GM12891 (cell line): ENCODE measurements around the gene TAGAP.

ENCODE experiments used
- DNase-seq: peaks from one replicate; pipeline ENCODE4 v3.0.0; 2011; ENCODE audit warnings: low spot score; ENCODE audit not compliant: insufficient read length
- FAIRE-seq: peaks from 2 replicates; lab custom pipeline; 2011; peaks lifted over from hg19 to GRCh38; lab: Jason Lieb, UNC
- PAX5 ChIP-seq: IDR thresholded peaks from 2 replicates; pipeline ENCODE4 v1.6.1; 2011; ENCODE audit warnings: low read length, moderate library complexity, mild to moderate bottlenecking; ENCODE audit not compliant: insufficient read depth, severe bottlenecking
- POLR2A ChIP-seq: IDR thresholded peaks from 2 replicates; pipeline ENCODE4 v1.6.1; 2011; ENCODE audit warnings: low read depth, low read length, control low read depth
- POLR2AphosphoS5 ChIP-seq: IDR thresholded peaks from 2 replicates; pipeline ENCODE4 v1.6.1; 2011; ENCODE audit warnings: low read depth, low read length, control low read depth
- POU2F2 ChIP-seq: IDR thresholded peaks from 2 replicates; pipeline ENCODE4 v1.6.1; 2011; ENCODE audit warnings: low read depth, mild to moderate bottlenecking, control low read depth, low read length, moderate library complexity
- SPI1 ChIP-seq: IDR thresholded peaks from 2 replicates; pipeline ENCODE4 v1.6.1; 2011; ENCODE audit warnings: low read depth, low read length, control low read depth
- TAF1 ChIP-seq: IDR thresholded peaks from 2 replicates; pipeline ENCODE4 v1.6.1; 2011; ENCODE audit warnings: low read depth, low read length, control low read depth

Gene TAGAP

DNA sequence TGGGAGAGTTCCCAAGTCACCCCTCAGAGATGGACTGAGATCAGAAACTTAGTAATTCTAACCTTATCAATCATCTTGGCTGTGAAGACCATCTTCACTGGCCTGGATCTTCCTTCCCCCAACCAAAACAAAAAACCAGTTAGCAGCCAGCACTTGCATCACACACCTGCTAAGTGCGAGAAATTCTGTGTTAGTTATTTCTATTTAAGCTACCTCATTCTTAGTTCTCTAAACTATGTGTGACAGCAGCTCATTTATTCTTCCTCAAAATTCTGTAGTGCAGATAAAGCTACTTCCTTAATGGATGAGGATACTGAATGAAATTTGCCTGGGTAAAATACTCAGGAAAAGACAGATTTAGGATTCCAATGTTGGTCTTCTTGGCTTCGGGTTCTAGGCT is 18.2 kb upstream of the TAGAP start:
- no peak for TF ChIP-seq TAF1
- no peak for TF ChIP-seq POLR2A
- no peak for TF ChIP-seq PAX5
- TF ChIP-seq SPI1: no peak
- TF ChIP-seq POLR2AphosphoS5: no peak
- no peak for FAIRE-seq
- DNase-seq: no peak

DNA sequence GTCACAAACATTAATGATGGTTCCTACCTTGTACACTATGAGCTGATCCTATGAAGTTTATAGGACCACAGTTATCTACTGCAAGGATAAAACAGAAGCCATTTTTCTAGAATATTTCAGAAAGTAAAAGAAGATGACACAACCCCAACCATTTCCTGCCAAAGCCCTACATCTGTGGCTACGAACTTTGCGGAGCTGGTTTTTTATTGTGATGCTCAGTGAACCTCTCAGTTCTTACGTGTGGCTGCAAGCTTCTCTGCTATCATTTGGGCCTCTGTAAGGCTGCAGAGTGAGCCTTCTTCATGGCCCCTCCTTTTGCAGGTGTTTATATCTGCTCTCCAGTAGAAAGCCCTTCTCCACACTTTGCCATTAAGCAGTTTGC is 17.8 kb upstream of the TAGAP start:
- no peak for DNase-seq
- no peak for TF ChIP-seq POU2F2
- TF ChIP-seq TAF1: no peak
- TF ChIP-seq SPI1: no peak
- no peak for TF ChIP-seq POLR2AphosphoS5
- no peak for TF ChIP-seq PAX5
- TF ChIP-seq POLR2A: no peak
- peak; percentile 16 for FAIRE-seq

DNA sequence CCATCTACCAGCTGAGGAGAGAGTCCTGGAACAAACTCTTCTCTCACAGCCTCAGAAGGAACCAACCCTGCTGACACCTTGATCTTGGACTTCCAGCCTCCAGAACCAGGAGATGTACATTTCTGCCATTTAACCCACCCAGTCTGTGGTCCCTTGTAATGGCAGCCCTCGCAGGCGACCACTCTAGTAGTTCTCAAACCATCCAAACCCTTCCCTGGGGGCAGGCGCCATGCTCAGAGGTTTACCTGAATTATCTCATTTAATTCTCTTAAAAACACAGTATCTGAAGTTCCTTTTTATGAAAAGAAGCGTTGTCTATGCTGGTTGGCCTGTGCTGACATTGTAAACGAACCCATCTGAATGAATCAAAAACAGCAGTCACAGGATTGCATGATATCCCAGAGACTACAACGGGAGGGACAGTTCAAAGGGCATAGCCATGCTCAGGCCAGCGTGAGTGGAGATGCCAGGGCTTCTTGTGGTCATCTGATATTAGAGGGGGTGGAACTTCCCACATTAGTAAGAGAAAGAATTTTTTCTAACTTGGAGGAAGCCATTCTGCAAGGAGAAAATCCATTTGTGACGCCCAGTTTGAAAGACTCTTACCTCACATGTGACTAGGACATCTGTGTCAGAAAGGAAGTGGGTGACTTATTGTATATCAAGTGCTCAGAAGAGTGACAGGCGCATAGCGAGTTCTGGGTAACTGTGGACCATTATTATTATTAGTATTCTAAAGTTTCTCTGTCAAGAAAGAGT is 17.2 kb upstream of the TAGAP start:
- DNase-seq (no peak), FAIRE-seq (no peak)

DNA sequence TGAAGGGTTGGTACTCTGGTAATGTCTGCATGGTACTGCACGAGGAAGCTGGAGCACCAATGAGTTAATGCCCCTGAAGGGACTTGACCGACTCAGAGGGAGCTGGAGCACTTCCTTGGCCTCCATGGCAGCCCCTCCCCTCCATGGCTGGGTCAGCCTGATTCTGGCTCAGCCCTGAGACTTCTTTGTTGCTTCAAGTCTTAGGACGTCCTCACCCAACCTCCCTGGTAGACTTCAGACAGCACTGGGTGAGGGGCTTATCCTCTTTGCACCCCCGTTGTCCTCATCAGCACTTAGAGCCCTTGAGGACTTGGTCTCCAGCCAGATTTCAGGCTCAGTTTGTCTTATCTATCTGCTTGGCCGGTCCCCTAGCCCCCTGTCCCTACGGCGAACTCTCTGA is 16.4 kb upstream of the TAGAP start:
- FAIRE-seq (no peak), DNase-seq (no peak)
- TF ChIP-seq POU2F2: no peak
- TF ChIP-seq TAF1: no peak
- TF ChIP-seq POLR2AphosphoS5: no peak
- no peak for TF ChIP-seq PAX5

More for the DNA sequence above, 17.2 kb upstream of the TAGAP start:
- TF ChIP-seq POLR2A (no peak), POLR2AphosphoS5 (no peak), SPI1 (peak; percentile 56), TAF1 (no peak)

DNA sequence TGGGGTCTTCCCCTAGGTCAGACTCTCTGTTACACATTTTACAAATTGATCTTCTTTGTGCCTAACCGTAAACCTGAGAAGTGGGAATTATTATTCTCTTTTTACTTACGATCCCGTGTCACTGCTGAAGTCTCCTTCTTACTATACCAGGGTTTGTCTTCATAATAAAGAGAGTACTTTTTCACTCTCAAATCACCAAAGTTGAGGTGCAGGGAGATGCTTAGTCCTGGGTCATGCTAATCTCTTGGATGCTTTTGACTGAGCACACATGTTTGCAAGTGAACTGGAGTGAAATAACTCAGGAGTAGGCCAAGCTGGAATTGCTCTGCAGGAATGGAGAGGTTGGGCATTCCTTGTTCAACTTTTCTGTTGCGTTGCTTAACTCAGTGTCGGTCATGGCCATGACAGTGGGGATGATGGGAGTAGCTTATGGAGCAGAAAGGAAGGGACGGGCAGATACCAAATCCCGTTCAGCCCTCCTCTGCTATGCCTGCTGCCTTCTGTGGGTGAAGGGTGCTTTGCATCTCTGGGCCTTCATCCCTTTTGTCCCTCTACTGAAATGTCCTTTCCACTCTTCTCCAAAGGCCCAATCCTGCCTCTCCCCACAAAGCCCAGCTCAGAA is 15.2 kb upstream of the TAGAP start:
- TF ChIP-seq POLR2AphosphoS5: no peak
- TF ChIP-seq TAF1: no peak
- TF ChIP-seq POU2F2: no peak
- TF ChIP-seq SPI1: no peak
- TF ChIP-seq PAX5: no peak
- no peak for TF ChIP-seq POLR2A
- DNase-seq: no peak
- FAIRE-seq: no peak

DNA sequence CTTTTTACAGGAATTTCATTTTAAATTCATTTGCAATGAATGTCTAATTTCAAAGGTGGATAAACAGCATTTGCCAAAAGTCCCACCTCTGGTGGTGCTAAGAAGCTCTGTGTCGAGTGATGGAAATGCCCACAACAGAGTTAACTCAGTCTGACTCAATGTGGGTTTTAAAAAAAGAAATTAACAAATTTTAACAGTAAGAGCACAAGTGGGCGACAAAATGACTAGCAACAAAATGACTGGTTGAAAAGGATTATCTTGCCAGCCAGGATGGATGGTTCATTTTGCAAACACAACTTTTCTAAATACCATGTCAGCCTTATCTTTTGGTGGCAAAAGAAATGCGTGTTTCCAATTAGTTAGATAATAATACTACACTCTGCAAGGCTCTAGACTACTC is 14.3 kb upstream of the TAGAP start:
- TF ChIP-seq POLR2AphosphoS5: no peak
- TF ChIP-seq TAF1: no peak
- no peak for TF ChIP-seq POLR2A
- no peak for TF ChIP-seq PAX5
- TF ChIP-seq SPI1: no peak
- TF ChIP-seq POU2F2: no peak
- DNase-seq (no peak), FAIRE-seq (no peak)

DNA sequence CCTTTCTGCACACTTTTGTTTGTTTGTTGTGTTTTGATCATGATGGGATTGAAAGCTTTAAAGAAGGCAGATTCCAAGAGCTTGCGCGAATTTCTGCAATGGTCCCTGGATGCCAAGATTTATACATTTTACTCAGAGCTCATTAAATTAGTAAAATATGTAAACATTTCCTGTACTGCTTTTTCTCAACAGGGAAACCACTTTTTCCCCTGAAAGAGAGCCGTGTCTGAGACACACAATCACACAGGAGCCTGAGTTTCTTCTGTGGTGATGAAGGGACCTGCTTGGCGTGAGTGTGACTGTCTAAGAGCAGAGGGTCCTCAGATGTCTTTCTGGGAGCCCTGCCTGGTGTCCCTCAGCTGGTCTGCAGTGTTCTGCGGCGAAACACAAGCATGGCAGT is 12.1 kb upstream of the TAGAP start:
- DNase-seq (no peak), FAIRE-seq (no peak)
- TF ChIP-seq POU2F2: no peak
- TF ChIP-seq POLR2AphosphoS5: no peak
- TF ChIP-seq POLR2A: no peak
- TF ChIP-seq SPI1: no peak
- TF ChIP-seq PAX5: no peak
- no peak for TF ChIP-seq TAF1

DNA sequence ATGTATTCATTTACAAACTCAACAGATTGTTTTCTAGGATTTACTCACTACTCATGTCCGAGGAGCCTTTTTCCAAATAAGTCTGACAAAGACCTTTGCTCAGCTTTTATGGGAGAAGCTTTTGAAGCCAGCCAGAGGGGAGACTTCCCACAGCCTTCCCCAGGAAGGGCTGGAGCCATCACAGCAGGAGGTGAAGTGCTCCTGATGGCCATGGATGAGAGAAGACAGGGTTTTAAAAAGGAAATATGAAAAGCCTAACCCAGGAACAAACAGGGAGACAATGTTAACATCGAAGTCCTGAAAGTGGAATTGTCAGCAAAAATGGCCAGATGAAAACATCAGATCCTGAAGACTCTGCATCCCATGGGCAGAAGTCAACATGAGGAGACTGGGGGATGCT is 11.6 kb upstream of the TAGAP start:
- DNase-seq (no peak), FAIRE-seq (peak; percentile 16)
- TF ChIP-seq PAX5 (no peak), TAF1 (no peak), POLR2A (no peak), POU2F2 (no peak), SPI1 (no peak), POLR2AphosphoS5 (no peak)

DNA sequence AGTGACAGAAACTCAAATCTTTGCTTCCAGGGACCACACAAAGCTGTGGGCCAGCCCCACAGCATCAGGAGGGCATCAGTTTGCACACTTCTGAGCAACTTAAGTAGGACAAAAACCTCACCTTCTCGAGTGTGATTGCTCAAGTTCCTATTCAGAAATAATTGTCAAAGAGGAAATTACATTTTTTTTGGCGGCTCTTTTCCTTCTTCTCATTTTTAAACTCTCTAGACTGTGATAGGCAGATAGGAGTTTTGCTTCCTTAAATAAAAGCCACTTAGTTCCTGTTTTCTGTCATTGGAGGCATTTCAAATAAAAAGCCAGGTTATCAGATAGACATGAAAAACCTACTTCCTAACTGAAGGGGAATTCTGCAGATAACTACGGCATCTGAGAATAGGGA is 11.2 kb upstream of the TAGAP start:
- no peak for FAIRE-seq
- no peak for DNase-seq
- TF ChIP-seq SPI1 (no peak), POLR2AphosphoS5 (no peak), POLR2A (no peak), POU2F2 (no peak)

DNA sequence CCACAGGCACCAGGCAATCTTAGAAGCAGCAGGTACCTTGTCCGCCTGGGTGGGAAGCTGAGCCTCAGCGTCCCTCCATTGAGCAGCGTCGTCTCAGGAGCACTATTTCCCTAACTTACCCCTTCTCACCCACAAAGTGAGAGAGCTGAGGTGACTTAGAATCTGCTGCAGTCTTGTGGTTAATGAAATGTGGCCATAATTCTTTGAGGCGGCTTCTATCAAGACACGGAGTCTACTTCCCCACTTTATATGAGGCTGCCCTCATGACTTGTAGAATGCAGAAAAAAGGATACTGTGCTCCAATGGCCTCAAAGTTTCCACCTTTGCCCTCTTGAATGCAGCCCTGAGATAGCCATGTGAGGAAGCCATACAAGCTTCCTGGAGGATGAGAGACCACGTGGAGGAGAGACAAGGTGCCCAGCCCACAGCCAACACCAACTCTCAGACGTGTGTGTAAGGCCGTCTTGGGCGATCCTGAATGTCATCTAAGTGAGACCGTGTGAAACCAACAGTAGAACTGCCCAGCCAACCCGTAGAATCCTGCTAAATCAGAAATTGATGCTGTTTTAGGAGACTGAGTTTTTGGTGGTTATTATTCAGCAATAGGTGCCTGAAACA is 9.1 kb upstream of the TAGAP start:
- FAIRE-seq: peak; percentile 61
- DNase-seq: no peak
- no peak for TF ChIP-seq PAX5
- TF ChIP-seq SPI1: no peak
- TF ChIP-seq POU2F2: no peak
- no peak for TF ChIP-seq POLR2AphosphoS5
- TF ChIP-seq TAF1: no peak
- TF ChIP-seq POLR2A: no peak
